Activated naive CD4-positive, alpha-beta T cell treated with Interleukin-2 at 50 U/mL for 16 hours (primary cell): ENCODE measurements around the gene LPAR1.

Source experiments
- DNase-seq: peaks from one replicate; pipeline ENCODE4 v3.0.0-alpha.2; 2020

LPAR1 gene

GRCh38 chr9:110950041-110950645, 88.1 kb downstream of the LPAR1 start:
- no peak for DNase-seq

DNA sequence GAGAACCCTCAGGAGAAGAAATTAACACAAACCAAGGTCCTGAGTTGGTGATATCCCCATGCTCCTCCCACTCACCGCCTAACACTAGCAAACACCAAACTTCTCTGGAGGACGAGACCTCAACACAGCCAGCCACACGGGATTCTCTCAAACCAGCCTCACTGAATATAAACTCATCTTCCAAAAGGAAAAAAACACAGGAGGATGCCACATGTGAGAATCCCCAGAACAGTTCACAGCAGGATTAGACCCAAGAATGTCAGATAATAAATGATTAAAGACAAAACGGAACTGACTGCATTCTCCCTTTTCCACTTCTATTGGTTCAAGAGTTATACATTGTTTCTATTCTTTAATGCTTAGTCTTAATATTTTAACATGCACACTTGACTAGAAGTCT, 89.2 kb downstream of the LPAR1 start:
- no peak for DNase-seq

DNA sequence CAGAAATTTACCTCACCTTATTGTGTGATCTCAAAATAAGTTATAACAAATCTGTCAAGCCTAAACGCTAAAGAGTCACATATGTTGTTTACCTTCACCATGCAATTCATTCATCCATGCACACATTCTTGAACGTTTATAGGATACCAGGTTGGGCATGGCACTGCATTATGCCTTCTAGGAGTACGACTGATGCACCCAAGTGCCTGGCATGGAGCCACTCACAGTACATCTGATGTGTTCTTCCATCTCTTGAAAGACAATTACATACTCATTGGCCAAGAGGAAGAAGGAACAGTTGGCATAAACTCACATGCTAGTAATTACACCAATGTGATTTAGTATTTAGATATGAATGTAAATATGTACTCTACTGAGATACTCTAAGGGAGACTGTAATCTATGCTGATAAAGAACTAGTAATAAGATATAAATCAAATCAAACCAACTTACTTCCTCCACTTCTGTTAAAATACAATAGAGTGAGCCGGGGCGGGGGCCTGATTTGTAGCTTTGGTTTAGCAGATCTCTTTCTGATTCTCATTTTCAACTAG, 90.7 kb downstream of the LPAR1 start:
- no peak for DNase-seq

DNA sequence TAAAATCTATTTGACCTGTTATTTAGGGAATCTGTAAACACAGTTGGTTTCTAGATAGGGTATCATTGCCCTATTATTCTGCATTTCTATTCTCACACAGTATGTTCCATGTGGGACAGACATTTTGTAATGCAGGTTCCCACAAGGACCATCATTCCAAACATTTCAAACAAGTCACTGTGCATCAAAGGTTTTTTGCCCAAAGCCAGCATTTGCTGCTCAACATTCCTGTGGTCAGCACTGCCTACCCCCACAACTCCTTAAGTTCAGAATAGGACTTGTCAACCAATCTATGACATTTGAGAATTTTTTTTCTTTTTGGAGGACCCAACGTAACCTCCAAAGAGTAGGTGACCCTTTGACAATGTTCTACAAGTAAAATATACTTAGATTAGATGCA, 95.7 kb downstream of the LPAR1 start:
- DNase-seq, result no peak

- no peak for DNase-seq
These were observed 97.2 kb downstream of the LPAR1 start for GRCh38 chr9:110940951-110941557.

DNA sequence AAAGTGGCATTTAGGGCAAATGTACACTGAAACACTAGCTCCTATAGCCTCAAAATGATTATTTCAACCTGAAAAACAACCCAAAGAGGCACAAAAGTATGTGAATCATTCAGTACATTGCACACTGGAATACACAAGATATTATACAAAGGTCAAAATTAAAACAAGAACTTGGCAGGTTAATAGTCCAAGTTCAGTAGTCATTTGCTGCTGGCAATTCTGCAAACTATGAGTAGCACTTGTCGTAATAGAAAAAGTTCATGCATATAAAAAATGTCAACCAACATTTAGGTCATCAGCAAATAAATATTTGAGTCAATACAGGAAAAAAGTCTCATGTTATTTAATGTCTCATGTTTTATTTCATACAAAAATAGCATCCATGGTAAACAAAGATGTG, 98.7 kb downstream of the LPAR1 start:
- no peak for DNase-seq

DNA sequence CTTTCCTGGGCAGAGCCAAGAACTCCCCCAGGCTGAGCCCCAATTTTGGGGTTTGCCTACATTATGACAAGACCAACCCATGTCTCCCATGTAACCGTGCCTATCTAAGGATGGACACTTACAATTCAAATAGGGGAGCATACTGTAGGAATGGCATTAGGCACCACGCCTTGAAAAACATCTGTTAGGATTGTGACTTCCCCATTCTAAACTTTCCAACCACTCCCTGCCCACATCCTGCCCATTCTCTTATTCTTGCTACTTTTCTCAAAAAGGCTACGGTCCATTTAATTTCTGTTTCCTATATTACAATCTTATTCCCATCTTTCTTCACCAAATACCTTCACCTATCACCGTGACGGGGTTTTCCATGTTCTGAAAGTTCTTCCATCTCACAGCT, 99.2 kb downstream of the LPAR1 start:
- no peak for DNase-seq

- no peak for DNase-seq
These were observed 100.0 kb downstream of the LPAR1 start for GRCh38 chr9:110938242-110938641.

- DNase-seq, result no peak
These were observed 101.4 kb downstream of the LPAR1 start for GRCh38 chr9:110936719-110937452.

DNA sequence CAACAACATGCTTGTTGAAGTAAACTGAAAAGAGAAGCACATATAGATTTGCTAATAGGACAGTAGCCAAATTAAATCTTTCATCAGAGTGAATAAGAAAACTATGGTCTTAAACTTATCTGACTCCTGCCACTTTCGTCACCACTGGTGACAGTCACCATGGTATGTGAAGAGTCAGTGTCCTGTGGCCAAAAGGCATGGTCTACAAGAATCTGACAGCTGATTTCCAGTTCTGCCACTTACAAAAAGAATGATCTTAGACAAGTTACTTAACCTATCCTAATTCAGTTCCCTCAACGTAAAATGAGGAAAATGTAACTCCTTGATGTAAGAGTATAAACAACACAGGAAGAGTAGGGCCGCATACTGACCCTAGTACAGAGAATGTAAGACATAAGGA, 102.0 kb downstream of the LPAR1 start:
- no peak for DNase-seq

DNA sequence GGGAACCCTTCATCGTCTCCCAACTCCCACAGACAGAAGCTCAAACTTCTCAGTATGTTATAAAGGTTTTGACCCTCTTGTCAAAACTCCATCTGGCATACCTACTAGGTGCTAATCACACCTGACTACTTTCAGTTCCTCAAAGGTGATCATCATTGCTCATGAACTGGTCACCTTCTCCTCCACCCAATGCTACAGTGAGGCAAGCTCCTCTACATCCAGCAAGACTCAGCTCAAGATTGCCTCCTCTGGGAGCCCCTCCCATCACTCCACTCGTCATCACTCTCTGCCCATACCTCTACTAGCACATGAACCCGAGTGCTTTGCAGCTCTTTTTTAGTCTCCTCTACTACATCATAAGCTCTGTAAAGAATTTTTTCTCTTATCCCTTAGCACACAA, 102.4 kb downstream of the LPAR1 start:
- no peak for DNase-seq

GRCh38 chr9:110933350-110934001, 104.8 kb downstream of the LPAR1 start:
- DNase-seq, result no peak

DNA sequence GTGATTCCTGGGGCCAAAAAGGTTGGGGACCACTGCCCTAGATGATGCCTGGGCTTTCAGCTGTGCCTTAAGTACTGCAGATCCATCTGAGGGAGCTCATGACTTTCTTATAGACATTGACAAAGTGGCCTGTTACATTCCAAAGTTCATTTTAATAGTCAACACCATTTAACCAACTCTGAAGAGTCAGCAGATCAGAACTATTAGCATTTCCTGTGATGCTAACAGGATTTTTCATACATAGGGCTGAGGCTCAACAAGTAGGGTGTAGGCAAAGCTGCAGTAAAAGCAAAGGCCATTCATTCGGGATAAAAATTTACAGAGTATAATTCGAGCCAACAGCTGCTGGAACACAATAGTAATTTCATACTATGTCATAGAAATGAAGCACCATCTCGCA, 105.4 kb downstream of the LPAR1 start:
- DNase-seq, result no peak

DNA sequence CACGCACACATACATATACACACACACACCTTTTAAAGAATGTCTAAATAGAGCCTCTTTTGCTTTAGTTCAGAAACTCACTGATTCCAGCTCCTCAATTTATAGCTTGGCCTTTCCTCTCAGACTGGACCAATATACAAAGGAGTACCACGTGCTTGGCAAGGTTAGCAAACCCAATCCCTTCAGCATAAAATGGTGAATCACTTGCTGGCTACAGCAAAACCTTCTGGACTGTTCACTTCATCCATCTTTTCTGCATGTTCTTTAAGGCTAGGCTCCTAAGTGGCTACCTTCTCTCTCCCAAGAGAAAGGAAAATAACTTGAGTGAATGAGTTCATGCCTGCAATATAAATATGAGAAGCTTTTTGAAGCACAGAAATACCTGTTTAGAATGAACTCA, 109.7 kb downstream of the LPAR1 start:
- DNase-seq, result no peak

DNA sequence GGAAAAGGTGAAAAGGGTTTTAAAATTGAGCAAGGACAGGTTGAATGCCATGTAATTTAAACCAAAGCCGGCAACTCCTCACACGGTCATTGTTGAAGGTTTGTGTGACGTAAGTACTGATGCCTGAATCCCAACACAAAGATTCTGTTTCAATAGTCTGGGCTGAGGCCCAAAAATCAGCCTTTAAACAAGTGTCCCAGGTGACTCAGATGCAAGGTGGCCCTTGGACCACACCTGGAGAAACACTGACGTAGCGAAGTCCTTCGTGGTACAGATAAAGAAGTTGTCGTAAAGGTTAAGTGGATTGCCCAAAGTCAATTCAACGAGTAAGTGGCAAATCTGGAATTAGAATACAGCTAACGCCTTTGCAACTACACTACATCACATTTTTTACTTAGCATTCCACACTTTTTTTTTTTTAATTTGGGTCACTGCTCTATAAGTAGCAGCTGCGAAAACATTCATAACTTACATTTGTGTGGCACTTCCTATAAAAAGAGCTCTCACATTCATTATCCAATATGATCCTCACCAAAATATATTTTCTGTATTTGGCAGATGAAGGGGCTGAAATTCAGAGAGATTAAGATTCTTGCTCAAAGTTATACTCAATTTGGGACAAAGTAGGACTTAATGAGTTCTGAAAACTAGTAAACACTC, 111.3 kb downstream of the LPAR1 start:
- DNase-seq, result no peak

DNA sequence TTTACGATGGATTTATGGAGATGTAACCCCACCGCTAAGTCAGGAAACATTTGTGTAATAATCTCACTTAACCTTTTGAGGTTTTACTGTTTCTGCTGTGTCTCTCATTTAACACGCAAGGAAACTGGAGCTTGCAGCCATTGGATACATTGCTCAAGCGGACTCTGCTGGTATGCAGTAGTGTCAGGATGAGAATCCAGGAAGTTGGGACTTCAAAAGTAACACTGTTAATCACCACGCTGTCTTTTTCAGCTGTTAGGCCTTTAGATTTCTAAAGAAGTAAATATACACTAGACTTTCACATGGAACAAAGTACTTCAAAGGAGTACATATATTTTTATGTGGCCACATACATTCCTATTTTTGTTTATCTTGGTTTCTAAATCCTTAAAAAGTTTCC, 114.7 kb downstream of the LPAR1 start:
- DNase-seq, result no peak

GRCh38 chr9:110922145-110922544, 116.1 kb downstream of the LPAR1 start:
- no peak for DNase-seq

GRCh38 chr9:110921705-110922104, 116.6 kb downstream of the LPAR1 start:
- no peak for DNase-seq

- no peak for DNase-seq
These were observed 118.7 kb downstream of the LPAR1 start for GRCh38 chr9:110919609-110920008.

- DNase-seq, result no peak
These were observed 119.2 kb downstream of the LPAR1 start for GRCh38 chr9:110919050-110919435.

DNA sequence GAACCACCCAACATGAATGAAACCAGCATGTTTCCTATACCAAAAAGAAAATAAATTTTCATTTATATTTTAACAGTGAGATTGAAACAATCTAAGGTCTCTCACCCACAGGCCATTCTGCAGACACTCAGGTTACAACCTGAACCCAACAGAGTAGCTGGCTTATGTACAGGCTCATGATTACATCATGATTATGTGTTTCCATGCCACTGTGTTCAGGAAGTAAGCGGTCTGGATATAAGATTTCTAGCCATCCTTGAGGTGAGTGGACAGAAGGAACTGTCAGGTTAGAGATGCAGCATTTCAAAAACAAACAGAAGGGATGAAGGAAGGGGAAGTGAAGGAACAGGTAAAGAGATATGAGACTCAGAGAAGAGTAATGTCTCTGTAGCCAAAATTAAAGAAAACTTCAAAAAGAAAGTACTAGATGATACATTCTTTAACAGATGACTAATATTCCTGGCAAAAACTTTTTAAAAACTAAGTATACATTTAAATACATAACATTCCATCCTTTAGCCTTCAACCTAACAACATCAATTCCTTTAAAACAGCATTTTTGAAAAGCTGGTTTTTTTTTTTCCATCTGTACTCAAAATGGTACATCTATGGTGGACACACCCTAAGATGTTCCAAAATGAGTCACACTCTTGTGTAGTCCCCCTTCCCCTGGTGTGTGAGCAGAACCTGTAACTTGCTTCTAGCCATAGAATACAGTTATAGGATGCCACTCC, 119.8 kb downstream of the LPAR1 start:
- no peak for DNase-seq

DNA sequence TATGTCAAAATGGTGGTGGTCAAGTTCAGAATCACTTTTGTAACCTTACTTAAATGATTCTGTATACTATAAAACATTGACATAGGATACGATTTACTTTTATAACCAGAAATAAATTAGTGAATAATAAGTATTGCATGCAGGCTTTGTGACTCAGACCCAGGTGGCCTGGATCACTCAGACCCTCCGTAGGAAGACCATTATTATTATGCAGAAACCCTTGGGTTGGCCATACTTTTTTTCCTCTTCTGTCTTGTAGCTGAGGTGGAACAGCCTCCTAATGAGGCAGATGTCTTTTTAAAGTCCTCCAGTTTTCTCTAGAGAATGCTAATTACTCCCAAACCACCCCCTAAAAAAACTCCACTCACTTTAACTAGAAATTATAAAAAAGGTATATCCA, 121.9 kb downstream of the LPAR1 start:
- no peak for DNase-seq
